ENCODE data around the gene SGIP1.

DNA sequence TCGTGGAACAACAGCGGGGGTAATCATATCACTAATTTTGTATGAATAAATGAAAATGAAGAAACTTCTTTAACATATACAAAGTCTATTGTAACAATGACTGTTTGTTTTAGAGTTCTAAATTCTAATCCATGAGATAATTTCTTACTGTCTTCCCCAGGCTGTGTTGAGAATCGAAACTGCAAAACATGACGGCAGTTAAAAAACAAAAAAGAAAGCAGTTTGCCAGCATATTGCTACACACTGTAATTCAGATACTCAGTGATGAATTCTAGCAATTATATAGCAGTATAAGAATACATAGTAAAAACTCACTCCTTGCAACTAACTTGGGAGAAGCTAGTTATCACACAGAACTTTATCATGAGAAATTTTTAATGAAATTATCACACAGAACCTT, 245.0 kb downstream of the SGIP1 start:
- TF ChIP-seq, protein P1, sequence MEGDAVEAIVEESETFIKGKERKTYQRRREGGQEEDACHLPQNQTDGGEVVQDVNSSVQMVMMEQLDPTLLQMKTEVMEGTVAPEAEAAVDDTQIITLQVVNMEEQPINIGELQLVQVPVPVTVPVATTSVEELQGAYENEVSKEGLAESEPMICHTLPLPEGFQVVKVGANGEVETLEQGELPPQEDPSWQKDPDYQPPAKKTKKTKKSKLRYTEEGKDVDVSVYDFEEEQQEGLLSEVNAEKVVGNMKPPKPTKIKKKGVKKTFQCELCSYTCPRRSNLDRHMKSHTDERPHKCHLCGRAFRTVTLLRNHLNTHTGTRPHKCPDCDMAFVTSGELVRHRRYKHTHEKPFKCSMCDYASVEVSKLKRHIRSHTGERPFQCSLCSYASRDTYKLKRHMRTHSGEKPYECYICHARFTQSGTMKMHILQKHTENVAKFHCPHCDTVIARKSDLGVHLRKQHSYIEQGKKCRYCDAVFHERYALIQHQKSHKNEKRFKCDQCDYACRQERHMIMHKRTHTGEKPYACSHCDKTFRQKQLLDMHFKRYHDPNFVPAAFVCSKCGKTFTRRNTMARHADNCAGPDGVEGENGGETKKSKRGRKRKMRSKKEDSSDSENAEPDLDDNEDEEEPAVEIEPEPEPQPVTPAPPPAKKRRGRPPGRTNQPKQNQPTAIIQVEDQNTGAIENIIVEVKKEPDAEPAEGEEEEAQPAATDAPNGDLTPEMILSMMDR (IDR thresholded peaks at IDR 0.05; ENCODE audit: control extremely low read depth in 1 of 3, insufficient read depth in 1 of 3, low read depth in 1 of 3, low read length in 3 of 3), result no peak
- no peak for TF ChIP-seq YY1 (IDR thresholded peaks at IDR 0.05; ENCODE audit: low read depth, low read length)
- no peak for TF ChIP-seq POLR2AphosphoS5 (IDR thresholded peaks at IDR 0.05; ENCODE audit: low read depth, low read length)
- TF ChIP-seq SP2 (IDR thresholded peaks at IDR 0.05; ENCODE audit: low read length), result no peak
- TF ChIP-seq MAFK (IDR thresholded peaks at IDR 0.05; ENCODE audit: low read depth, low read length), result no peak
